Uterus (tissue), 2 donors: Measurements from ENCODE around the gene DCAF10.
"Not testable (repeated sequence)": the region's sequence is repeated elsewhere in the genome, so short reads cannot be mapped to it uniquely, and the experiment has no call there.

Source experiments
- POLR2A ChIP-seq, 2 donors: fragments of 450-650 bp; IDR thresholded peaks; one replicate each; pipeline ENCODE4 v1.6.1; 2016; ENCODE audit warnings: antibody characterized with exemption in 2 of 2, mild to moderate bottlenecking in 1 of 2, moderate library complexity in 1 of 2
- TF ChIP-seq, protein P1 (sequence below), 4 experiments: fragments of 200-600 bp in 2 of 4; fragments of 450-650 bp in 2 of 4; sonication (generic) in 2 of 4; IDR thresholded peaks; one replicate each; pipeline ENCODE4 v1.5.1; 2016 to 2019; ENCODE audit warnings: antibody characterized with exemption in 4 of 4, mild to moderate bottlenecking in 2 of 4, moderate library complexity in 1 of 4

DNA sequence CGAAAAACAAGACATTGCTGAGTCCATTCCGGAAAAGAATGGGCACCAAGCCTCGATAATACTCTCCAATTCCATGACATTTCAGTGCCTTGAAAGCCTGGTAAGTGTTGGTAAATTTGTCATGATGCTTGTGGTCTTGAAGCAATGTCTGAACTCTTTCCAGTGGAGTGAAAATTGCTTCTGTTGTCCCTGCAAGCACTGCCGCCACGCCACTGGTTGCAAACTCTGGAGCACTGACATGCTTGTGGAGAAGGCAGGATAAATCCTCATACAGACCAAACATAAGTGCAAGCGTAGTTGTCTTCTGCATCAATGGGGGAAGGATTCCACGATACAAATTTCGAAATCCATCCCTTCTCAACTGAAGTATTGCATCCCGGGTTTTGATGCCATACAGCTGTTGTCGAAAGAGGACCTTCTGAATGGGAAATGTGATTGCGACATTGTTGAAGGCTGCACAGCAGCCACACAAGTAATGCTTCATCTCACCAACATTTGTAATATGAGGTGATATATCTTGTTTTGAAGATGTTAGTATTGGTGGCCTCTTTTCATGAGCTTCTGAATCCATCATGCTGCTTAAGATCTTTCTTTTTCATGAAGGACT is 87.5 kb downstream of the DCAF10 start:
- TF ChIP-seq POLR2A (IDR thresholded peaks at IDR 0.05) = not testable (repeated sequence)
- TF ChIP-seq, protein P1, sequence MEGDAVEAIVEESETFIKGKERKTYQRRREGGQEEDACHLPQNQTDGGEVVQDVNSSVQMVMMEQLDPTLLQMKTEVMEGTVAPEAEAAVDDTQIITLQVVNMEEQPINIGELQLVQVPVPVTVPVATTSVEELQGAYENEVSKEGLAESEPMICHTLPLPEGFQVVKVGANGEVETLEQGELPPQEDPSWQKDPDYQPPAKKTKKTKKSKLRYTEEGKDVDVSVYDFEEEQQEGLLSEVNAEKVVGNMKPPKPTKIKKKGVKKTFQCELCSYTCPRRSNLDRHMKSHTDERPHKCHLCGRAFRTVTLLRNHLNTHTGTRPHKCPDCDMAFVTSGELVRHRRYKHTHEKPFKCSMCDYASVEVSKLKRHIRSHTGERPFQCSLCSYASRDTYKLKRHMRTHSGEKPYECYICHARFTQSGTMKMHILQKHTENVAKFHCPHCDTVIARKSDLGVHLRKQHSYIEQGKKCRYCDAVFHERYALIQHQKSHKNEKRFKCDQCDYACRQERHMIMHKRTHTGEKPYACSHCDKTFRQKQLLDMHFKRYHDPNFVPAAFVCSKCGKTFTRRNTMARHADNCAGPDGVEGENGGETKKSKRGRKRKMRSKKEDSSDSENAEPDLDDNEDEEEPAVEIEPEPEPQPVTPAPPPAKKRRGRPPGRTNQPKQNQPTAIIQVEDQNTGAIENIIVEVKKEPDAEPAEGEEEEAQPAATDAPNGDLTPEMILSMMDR (IDR thresholded peaks at IDR 0.05) = not testable (repeated sequence)
